Gastroesophageal sphincter (tissue), 4 donors: ENCODE data around the gene IL1RAPL2. TPM values are rescaled to one million over a fixed set of nuclear protein-coding genes. Genes with fewer than 3 reads are reported as not detected.

Experiments
- ATAC-seq: fragments of 150-250 bp; one replicate; pipeline ENCODE4 v1.9.1; 2016; ENCODE audit warnings: mild to moderate bottlenecking, moderate library complexity
- H3K27ac ChIP-seq, 4 donors: fragments of 200-600 bp; sonication (generic) in 3 of 4; 1 replicate in 3 of 4; 2 replicates in 1 of 4; pipeline ENCODE4 v1.5.1; 2016 to 2019
- H3K27me3 ChIP-seq: fragments of 200-600 bp; sonication (generic); one replicate; pipeline ENCODE4 v1.5.1; 2019
- H3K36me3 ChIP-seq, 2 donors: fragments of 200-600 bp; sonication (generic); one replicate each; pipeline ENCODE4 v1.5.1; 2019; ENCODE audit warnings: control low read depth in 1 of 2
- H3K4me1 ChIP-seq, 3 donors: fragments of 200-600 bp; sonication (generic); 1 replicate in 2 of 3; 2 replicates in 1 of 3; pipeline ENCODE4 v1.5.1; 2016 to 2019; ENCODE audit warnings: control low read depth in 2 of 3
- H3K4me3 ChIP-seq, 2 donors: fragments of 200-600 bp; sonication (generic); one replicate each; pipeline ENCODE4 v1.5.1; 2019; ENCODE audit warnings: mild to moderate bottlenecking in 1 of 2, moderate library complexity in 1 of 2
- H3K9me3 ChIP-seq, 3 donors: fragments of 200-600 bp; sonication (generic); one replicate each; pipeline ENCODE4 v1.5.1; 2017 to 2019; ENCODE audit warnings: control low read depth in 2 of 3
- EP300 ChIP-seq: sonication (generic); formaldehyde crosslinking; IDR thresholded peaks from one replicate; pipeline ENCODE4 v1.6.1; 2017; ENCODE audit warnings: antibody characterized with exemption, mild to moderate bottlenecking
- POLR2A ChIP-seq, 2 donors: fragments of 450-650 bp; IDR thresholded peaks; one replicate each; pipeline ENCODE4 v1.6.1; 2017; ENCODE audit warnings: antibody characterized with exemption in 2 of 2, mild to moderate bottlenecking in 2 of 2, moderate library complexity in 1 of 2
- POLR2AphosphoS5 ChIP-seq: sonication (generic); formaldehyde crosslinking; IDR thresholded peaks from one replicate; pipeline ENCODE4 v1.6.1; 2017; ENCODE audit warnings: antibody characterized with exemption
- WGBS, 2 donors: methylation state at CpG; one replicate each; pipeline ENCODE4 v1.1.5; 2018; ENCODE audit warnings: low coverage in 1 of 2; 5-methylcytosine and 5-hydroxymethylcytosine counted together
- total RNA-seq, 4 donors: library from RNA; depleted of rRNA; stranded (reverse); fragments of >200 nt; gene quantifications; one replicate each; pipeline ENCODE4 v1.1.0, GENCODE V29; 2016
- TF ChIP-seq, protein P1 (sequence below), 4 experiments: fragments of 200-600 bp in 2 of 4; fragments of 450-650 bp in 2 of 4; sonication (generic) in 1 of 4; IDR thresholded peaks; one replicate each; pipeline ENCODE4 v1.5.1; 2017 to 2019; ENCODE audit warnings: antibody characterized with exemption in 4 of 4, mild to moderate bottlenecking in 2 of 4, moderate library complexity in 2 of 4

IL1RAPL2 gene
- total RNA-seq, 4 donors from 2014 or later: 0.54 TPM; not detected in 2

DNA sequence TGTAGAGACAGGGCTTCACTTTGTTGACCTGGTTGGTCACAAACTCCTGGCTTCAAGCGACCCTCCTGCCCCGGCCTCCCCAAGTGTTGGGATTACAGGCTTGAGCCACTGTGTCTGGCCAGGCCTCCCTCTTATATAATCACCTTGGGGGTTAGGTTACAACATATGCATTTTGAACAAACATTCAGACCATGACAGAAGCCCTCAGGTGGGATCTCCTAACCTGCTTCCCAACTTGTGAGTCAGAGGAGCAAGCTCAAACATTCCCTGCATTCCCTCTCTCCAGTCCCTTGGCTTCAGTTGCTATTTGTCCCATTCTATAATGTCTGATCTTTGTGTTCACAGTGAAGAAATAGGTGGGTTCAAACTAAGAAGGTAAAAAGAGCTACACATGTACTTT lies 1179.9 kb downstream of the IL1RAPL2 start:
- Histone ChIP-seq H3K36me3 (no peaks in the 10 kb centered on the region), H3K9me3 (no peaks in the 10 kb centered on the region), H3K4me1 (no peaks in the 10 kb centered on the region), H3K27me3 (no peaks in the 10 kb centered on the region), H3K4me3 (no peak overlapping the region), H3K27ac (no peak overlapping the region)
- ATAC-seq: no peak
- TF ChIP-seq, protein P1, sequence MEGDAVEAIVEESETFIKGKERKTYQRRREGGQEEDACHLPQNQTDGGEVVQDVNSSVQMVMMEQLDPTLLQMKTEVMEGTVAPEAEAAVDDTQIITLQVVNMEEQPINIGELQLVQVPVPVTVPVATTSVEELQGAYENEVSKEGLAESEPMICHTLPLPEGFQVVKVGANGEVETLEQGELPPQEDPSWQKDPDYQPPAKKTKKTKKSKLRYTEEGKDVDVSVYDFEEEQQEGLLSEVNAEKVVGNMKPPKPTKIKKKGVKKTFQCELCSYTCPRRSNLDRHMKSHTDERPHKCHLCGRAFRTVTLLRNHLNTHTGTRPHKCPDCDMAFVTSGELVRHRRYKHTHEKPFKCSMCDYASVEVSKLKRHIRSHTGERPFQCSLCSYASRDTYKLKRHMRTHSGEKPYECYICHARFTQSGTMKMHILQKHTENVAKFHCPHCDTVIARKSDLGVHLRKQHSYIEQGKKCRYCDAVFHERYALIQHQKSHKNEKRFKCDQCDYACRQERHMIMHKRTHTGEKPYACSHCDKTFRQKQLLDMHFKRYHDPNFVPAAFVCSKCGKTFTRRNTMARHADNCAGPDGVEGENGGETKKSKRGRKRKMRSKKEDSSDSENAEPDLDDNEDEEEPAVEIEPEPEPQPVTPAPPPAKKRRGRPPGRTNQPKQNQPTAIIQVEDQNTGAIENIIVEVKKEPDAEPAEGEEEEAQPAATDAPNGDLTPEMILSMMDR (IDR thresholded peaks at IDR 0.05): no peak
- no peak for TF ChIP-seq EP300
- no peak for TF ChIP-seq POLR2A (IDR thresholded peaks at IDR 0.05)
- TF ChIP-seq POLR2AphosphoS5: no peak
- 60% methylated on average over 1 of the region's 2 CpGs; no CpG with 5 or more reads in 1 of the 2 donors for WGBS, 2 donors

DNA sequence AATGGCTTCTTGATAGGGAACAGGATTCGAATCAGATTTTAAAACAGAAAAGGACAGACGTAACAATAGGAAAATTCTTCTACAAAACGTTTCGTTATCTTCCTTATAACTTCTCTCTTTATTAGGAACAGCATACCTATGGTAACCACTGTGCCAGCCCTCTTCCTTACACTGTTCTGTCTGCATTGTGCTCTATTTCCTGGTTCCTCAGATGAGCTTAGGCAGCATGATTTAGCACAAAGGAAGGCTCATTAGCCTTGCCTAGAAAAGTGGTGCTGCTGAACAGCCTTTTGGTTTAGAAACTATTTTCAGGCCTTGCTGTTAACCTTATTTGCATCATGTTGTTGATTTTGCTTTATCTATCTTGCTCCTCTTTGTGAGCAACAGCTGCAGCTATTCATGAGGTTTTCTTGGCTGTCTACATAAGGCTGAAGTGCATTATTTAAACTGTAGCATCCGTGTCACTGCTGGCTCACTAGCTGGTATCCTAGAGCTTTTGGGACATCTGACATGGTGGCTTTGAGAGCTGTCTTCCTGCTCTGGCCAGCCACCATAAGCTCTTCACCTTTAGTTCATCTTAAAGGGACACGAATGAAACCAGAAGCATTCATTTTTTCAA lies 1186.4 kb downstream of the IL1RAPL2 start:
- Histone ChIP-seq H3K4me1 (no peaks in the 10 kb centered on the region), H3K36me3 (no peaks in the 10 kb centered on the region), H3K9me3 (no peaks in the 10 kb centered on the region), H3K27ac (no peak overlapping the region), H3K4me3 (no peak overlapping the region), H3K27me3 (no peaks in the 10 kb centered on the region)
- ATAC-seq: no peak
- WGBS, 2 donors: 37 to 44% methylated on average over 6 of the region's 6 CpGs
- TF ChIP-seq, protein P1 (IDR thresholded peaks at IDR 0.05): no peak
- no peak for TF ChIP-seq EP300
- TF ChIP-seq POLR2AphosphoS5: no peak
- no peak for TF ChIP-seq POLR2A (IDR thresholded peaks at IDR 0.05)

DNA sequence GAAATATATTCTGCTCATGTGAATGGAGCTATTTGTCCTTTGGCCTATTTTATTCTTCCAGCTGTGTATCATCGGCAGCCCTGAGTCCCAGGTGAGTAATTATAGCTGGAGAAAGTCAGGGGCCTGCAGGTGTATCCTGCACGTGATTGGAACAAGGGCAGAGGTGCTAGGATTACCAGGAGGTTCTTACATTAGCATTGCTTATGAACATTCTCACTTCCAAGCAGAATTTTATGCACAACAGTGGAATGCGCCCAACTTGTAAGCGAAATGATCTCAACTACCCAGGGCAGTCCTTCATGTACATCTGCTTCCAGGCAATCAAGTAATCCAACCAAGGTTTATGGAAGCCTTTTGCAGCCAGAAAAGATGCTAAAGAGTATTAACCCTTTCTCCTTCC lies 1187.4 kb downstream of the IL1RAPL2 start:
- Histone ChIP-seq H3K27me3 (no peaks in the 10 kb centered on the region), H3K4me1 (no peaks in the 10 kb centered on the region), H3K9me3 (no peaks in the 10 kb centered on the region), H3K27ac (no peak overlapping the region), H3K36me3 (no peaks in the 10 kb centered on the region), H3K4me3 (no peak overlapping the region)
- 70% methylated on average over 2 of the region's 4 CpGs; no CpG with 5 or more reads in 1 of the 2 donors for WGBS, 2 donors
- no peak for TF ChIP-seq POLR2AphosphoS5
- TF ChIP-seq POLR2A (IDR thresholded peaks at IDR 0.05): no peak
- TF ChIP-seq, protein P1 (IDR thresholded peaks at IDR 0.05): no peak
- TF ChIP-seq EP300: no peak
- ATAC-seq: no peak

DNA sequence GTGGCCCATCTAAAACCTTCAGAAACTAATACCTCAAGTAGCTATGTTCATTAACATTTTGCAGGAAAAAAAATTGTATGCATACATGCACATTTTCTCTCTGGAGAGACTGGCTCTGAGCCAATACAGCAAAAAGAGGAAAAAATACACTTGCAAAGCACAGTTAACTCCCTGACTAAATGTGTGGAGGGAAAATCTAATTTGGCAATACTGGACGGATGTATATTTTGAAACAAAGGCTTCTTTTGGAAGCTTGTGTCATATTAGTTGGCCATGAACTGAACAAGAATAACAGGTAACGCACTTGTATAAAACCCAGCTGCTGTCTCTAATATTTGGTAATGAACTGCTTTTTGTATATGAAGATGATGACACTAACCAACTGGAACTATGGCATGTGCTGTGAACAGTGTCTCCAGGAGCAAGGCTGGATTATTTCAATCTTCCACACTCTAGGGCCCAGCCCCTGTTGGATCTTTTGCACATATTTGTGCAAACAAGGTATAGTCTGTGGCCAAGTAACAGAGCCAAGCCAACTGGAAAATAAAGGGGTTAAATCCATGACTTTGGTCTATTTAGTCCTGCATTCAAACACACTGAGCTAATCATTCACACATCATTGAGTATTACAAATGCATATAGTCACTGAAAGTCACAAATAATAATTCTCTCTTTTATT lies 1188.4 kb downstream of the IL1RAPL2 start:
- Histone ChIP-seq H3K36me3 (no peaks in the 10 kb centered on the region), H3K4me1 (no peaks in the 10 kb centered on the region), H3K27ac (no peak overlapping the region), H3K9me3 (no peaks in the 10 kb centered on the region), H3K27me3 (no peaks in the 10 kb centered on the region), H3K4me3 (no peak overlapping the region)
- TF ChIP-seq EP300 (no peak), POLR2AphosphoS5 (no peak), POLR2A (IDR thresholded peaks at IDR 0.05) (no peak)
- TF ChIP-seq, protein P1 (IDR thresholded peaks at IDR 0.05): no peak
- WGBS, 2 donors: 50 to 57% methylated on average over 1 to 2 of the region's 2 CpGs
- ATAC-seq: no peak

DNA sequence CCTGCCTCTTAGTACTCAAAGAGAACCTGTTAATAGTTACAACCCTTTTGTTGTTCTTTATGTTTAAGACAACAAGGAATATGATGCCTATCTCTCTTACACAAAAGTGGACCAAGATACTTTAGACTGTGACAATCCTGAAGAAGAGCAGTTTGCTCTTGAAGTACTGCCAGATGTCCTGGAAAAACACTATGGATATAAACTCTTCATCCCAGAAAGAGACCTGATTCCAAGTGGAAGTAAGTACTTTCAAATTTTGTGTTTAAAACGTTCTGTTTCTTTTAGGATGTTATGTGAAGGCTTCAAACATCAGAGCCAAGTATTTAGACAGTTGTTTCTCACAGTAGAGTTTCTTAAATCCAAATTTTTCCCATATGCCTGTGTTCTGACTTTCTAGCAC lies 1189.1 kb downstream of the IL1RAPL2 start:
- TF ChIP-seq POLR2AphosphoS5: no peak
- TF ChIP-seq, protein P1 (IDR thresholded peaks at IDR 0.05): no peak
- no peak for TF ChIP-seq POLR2A (IDR thresholded peaks at IDR 0.05)
- no peak for TF ChIP-seq EP300
- Histone ChIP-seq H3K36me3 (no peaks in the 10 kb centered on the region), H3K9me3 (no peaks in the 10 kb centered on the region)

More for the DNA sequence above, 1189.1 kb downstream of the IL1RAPL2 start:
- ATAC-seq: no peak
- Histone ChIP-seq H3K27me3 (no peaks in the 10 kb centered on the region), H3K27ac (no peak overlapping the region), H3K4me3 (no peak overlapping the region), H3K4me1 (no peaks in the 10 kb centered on the region)
- 0 to 13% methylated on average over 1 of the region's 1 CpG for WGBS, 2 donors
